Stimulated activated CD8-positive, alpha-beta memory T cell treated with anti-CD3 and anti-CD28 coated beads, Interleukin-2, amount 100 ng/mL, for 48 hours (primary cell): ENCODE measurements around the gene MSX1.

Source experiments
- DNase-seq, 2 donors: peaks; one replicate each; pipeline ENCODE4 v3.0.0-alpha.2; 2020; ENCODE audit warnings: low read depth in 2 of 2

The MSX1 gene

GRCh38 chr4:4913147-4913561, 53.7 kb downstream of the MSX1 start:
- no peak for DNase-seq
